ENCODE measurements around the gene CPVL.
A peak's percentile ranks its signal among the peaks of the same experiment; 100 is the strongest.

Gene CPVL

GRCh38 chr7:29043576-29043975, 102.8 kb downstream of the CPVL start:
- DNase-seq (ENCODE audit: low spot score), result no peak

GRCh38 chr7:29042824-29043231, 103.5 kb downstream of the CPVL start:
- no peak for DNase-seq (ENCODE audit: low spot score)

- DNase-seq (ENCODE audit: low spot score), result no peak
Observed at GRCh38 chr7:29041991-29042390, 104.3 kb downstream of the CPVL start.

GRCh38 chr7:29040579-29040925, 105.8 kb downstream of the CPVL start:
- DNase-seq (ENCODE audit: low spot score), result no peak

- no peak for DNase-seq (ENCODE audit: low spot score)
Observed at GRCh38 chr7:29039821-29040578, 106.3 kb downstream of the CPVL start.

GRCh38 chr7:29038463-29038862, 107.9 kb downstream of the CPVL start:
- no peak for DNase-seq (ENCODE audit: low spot score)

GRCh38 chr7:29035044-29035740, 111.1 kb downstream of the CPVL start:
- DNase-seq (ENCODE audit: low spot score), result peak; percentile 26

GRCh38 chr7:29033584-29033983, 112.8 kb downstream of the CPVL start:
- no peak for DNase-seq (ENCODE audit: low spot score)

- DNase-seq (ENCODE audit: low spot score), result no peak
Observed at GRCh38 chr7:29032146-29032545, 114.2 kb downstream of the CPVL start.

- DNase-seq (ENCODE audit: low spot score), result no peak
Observed at GRCh38 chr7:29030781-29031275, 115.5 kb downstream of the CPVL start.

- DNase-seq (ENCODE audit: low spot score), result no peak
Observed at GRCh38 chr7:29022291-29022988, 123.9 kb downstream of the CPVL start.

- DNase-seq (ENCODE audit: low spot score), result no peak
Observed at GRCh38 chr7:29019896-29020295, 126.4 kb downstream of the CPVL start.

- no peak for DNase-seq (ENCODE audit: low spot score)
Observed at GRCh38 chr7:29019387-29019786, 127.0 kb downstream of the CPVL start.

GRCh38 chr7:29017713-29018112, 128.6 kb downstream of the CPVL start:
- DNase-seq (ENCODE audit: low spot score), result no peak

GRCh38 chr7:29014725-29015124, 131.6 kb downstream of the CPVL start:
- no peak for DNase-seq (ENCODE audit: low spot score)

GRCh38 chr7:29013931-29014330, 132.4 kb downstream of the CPVL start:
- no peak for DNase-seq (ENCODE audit: low spot score)

- no peak for DNase-seq (ENCODE audit: low spot score)
Observed at GRCh38 chr7:29013082-29013695, 133.1 kb downstream of the CPVL start.

- no peak for DNase-seq (ENCODE audit: low spot score)
Observed at GRCh38 chr7:29009947-29010346, 136.4 kb downstream of the CPVL start.

GRCh38 chr7:29008590-29008989, 137.7 kb downstream of the CPVL start:
- no peak for DNase-seq (ENCODE audit: low spot score)

- no peak for DNase-seq (ENCODE audit: low spot score)
Observed at GRCh38 chr7:29007127-29007526, 139.2 kb downstream of the CPVL start.

GRCh38 chr7:29005829-29006228, 140.5 kb downstream of the CPVL start:
- no peak for DNase-seq (ENCODE audit: low spot score)

- no peak for DNase-seq (ENCODE audit: low spot score)
Observed at GRCh38 chr7:29005406-29005805, 140.9 kb downstream of the CPVL start.

GRCh38 chr7:29003703-29004102, 142.6 kb downstream of the CPVL start:
- no peak for DNase-seq (ENCODE audit: low spot score)
